Measurements from ENCODE around the gene GUCA2B.

The GUCA2B gene

DNA sequence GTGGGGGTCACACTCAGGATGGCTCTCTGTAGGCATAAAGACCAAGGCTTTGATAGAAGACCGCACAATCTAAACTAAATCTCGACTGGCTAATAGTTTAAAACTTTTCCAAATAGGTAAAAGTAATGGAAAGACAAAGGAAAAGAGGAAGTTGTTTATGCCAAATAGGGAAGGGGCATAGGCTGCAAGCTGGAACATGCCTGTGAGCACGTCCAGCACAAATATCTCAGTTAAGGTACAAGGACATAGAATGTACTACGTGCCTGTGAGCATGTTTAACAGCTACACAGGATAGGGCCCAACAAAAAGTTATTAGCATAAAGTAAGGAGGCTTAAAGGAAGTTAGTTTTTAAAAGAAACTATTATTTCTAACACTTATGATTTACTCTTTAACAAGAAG lies 38.9 kb downstream of the GUCA2B start:
- no peak for DNase-seq

DNA sequence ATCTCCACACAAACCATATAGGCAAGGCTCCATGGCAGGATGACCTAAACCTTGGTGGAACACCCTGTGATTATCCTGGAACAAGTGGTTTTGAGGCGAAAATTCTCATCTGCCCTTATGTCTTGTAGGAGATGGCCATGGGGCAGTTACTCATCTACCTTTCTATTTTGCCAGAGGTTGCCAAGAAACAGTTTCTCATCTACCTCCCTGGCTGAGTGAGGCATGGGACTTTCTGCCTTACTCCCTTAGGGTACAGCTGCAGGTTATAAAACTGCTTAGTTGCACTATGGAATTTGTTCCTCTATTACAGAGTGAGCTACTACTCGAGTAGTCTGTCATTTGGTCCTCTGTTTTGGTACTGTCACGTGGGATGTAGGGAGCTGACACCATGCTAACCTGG lies 42.6 kb downstream of the GUCA2B start:
- DNase-seq = no peak

DNA sequence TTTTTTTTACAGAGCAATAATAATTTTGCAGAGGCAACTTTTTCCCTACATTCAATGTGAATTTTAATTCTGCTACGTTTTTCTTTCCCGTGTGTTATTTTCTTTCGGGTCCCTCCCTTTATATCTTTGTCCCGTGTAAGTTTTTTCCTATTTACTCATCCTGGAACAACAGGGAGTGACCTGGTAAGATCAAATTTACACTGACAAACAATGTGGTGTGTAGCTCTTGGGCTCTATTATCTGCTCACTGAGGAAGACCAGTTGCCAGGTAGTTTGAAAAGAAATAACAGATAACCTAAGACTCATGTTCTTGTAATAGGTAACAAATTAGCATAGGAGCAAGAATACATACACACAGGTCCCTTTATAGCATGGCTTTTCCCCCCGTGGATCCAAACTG lies 45.0 kb downstream of the GUCA2B start:
- no peak for DNase-seq

DNA sequence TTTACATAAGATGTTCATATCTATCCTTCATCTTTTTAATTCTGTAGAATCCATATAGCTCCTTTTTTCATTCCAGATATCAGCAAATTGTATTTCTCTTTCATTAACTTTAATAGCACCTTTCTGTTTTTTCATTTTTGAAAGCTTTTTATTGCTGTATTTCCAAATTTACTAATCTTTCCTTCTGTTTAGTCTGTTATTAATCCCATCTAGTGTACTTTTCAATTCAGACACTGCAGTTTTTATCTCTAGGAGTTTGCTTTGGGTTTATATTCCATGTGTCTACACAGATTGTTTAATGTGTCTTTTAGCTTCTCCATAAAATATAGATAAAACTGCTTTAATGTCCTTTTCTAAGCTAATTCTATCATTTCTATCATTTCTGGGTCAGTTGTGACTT lies 48.8 kb downstream of the GUCA2B start:
- DNase-seq = no peak

Data from RPMI8226 (cell line).